K562 (cell line): Measurements from ENCODE around the gene DRD2. TPM values are rescaled to one million over a fixed set of nuclear protein-coding genes. Genes with fewer than 3 reads are reported as not detected.
"Not testable (repeated sequence)": the region's sequence is repeated elsewhere in the genome, so short reads cannot be mapped to it uniquely, and the experiment has no call there.

Experiments used
- ATAC-seq: fragments of 200-7000 bp; cut with Tn5 transposase; 3 replicates; pipeline ENCODE4 v1.9.1; 2020; ENCODE audit warnings: moderate library complexity
- BruUV-seq: library from RNA; stranded (reverse); fragments of 400-500 nt; replicated peaks from 2 replicates; lab custom pipeline; 2021; lab: Mats Ljungman, UMichigan
- CTCF ChIA-PET: fragments of 300-600 bp; formaldehyde crosslinking; extraction: SDS; loops from one replicate; lab custom pipeline; 2021; ENCODE audit warnings: low intra/inter-chr PET ratio; lab: Yijun Ruan, JAX
- POLR2A ChIA-PET: fragments of 300-600, 350-650 bp; sonication (Branson Sonifier 250); formaldehyde crosslinking; extraction: SDS; loops from one replicate; lab custom pipeline; 2021; ENCODE audit warnings: antibody characterized with exemption, inconsistent platforms; lab: Yijun Ruan, JAX
- DNase-seq, 4 experiments: peaks; one replicate each; pipeline versions ENCODE4 v3.0.0 to v3.0.0-alpha.2; 2011 to 2018; ENCODE audit warnings: low spot score in 3 of 4, mixed read lengths in 3 of 4; ENCODE audit errors: extremely low read depth in 1 of 4
- FAIRE-seq: peaks from 2 replicates; lab custom pipeline; 2011; peaks lifted over from hg19 to GRCh38; lab: Jason Lieb, UNC
- H2AFZ ChIP-seq: 2 replicates; pipeline ENCODE4 v1.6.0; 2011; ENCODE audit warnings: low read depth, low read length, control low read depth, inconsistent platforms
- H3K27ac ChIP-seq: fragments of 200-600 bp; 3 replicates; pipeline ENCODE4 v1.8.0; 2011; ENCODE audit warnings: low read depth, mild to moderate bottlenecking, control low read depth, inconsistent platforms, low read length, moderate library complexity, mixed read lengths; ENCODE audit errors: extremely low read depth
- H3K27me3 ChIP-seq, 2 experiments: fragments of 300-600 bp in 1 of 2; 2 replicates in 1 of 2; 3 replicates in 1 of 2; pipeline versions ENCODE4 v1.6.0 to v1.8.0; 2011; ENCODE audit warnings: inconsistent platforms in 2 of 2, low read length in 2 of 2, mild to moderate bottlenecking in 1 of 2, mixed read lengths in 1 of 2, moderate library complexity in 1 of 2; ENCODE audit not compliant: control insufficient read depth in 2 of 2, insufficient read depth in 2 of 2
- H3K36me3 ChIP-seq: fragments of 300-600 bp; 3 replicates; pipeline ENCODE4 v1.8.0; 2011; ENCODE audit warnings: mild to moderate bottlenecking, low read length, inconsistent platforms; ENCODE audit not compliant: control insufficient read depth, insufficient read depth
- H3K4me1 ChIP-seq, 2 experiments: fragments of 200-600 bp in 1 of 2; replicated peaks in 1 of 2; 2 replicates in 1 of 2; 3 replicates in 1 of 2; pipeline versions ENCODE4 v1.5.1 to v1.8.0; 2011; ENCODE audit warnings: inconsistent platforms in 2 of 2, low read length in 2 of 2, mild to moderate bottlenecking in 1 of 2, mixed read lengths in 1 of 2, moderate library complexity in 1 of 2; ENCODE audit not compliant: control insufficient read depth in 2 of 2, insufficient read depth in 2 of 2
- H3K4me2 ChIP-seq: 2 replicates; pipeline ENCODE4 v1.6.1; 2011; ENCODE audit warnings: low read length, control low read depth, inconsistent platforms, mixed read lengths; ENCODE audit not compliant: insufficient read depth
- H3K4me3 ChIP-seq: fragments of 200-600 bp; sonication (generic), shearing (Covaris generic); 2 replicates; pipeline ENCODE4 v1.5.1; 2016; ENCODE audit warnings: control low read depth, inconsistent platforms
- H3K79me2 ChIP-seq: fragments of 200-600 bp; 3 replicates; pipeline ENCODE4 v1.8.0; 2011; ENCODE audit warnings: low read length, inconsistent platforms; ENCODE audit not compliant: control insufficient read depth, insufficient read depth
- H3K9ac ChIP-seq, 2 experiments: 2 replicates each; pipeline versions ENCODE4 v1.6.0 to v1.6.1; 2011; ENCODE audit warnings: low read depth in 2 of 2, low read length in 2 of 2, control low read depth in 1 of 2, inconsistent platforms in 1 of 2, mild to moderate bottlenecking in 1 of 2, mixed read lengths in 1 of 2; ENCODE audit not compliant: insufficient read depth in 1 of 2
- H3K9me1 ChIP-seq: one replicate; pipeline ENCODE4 v1.6.0; 2011; ENCODE audit warnings: inconsistent platforms, mild to moderate bottlenecking, low read length, moderate library complexity; ENCODE audit not compliant: control insufficient read depth, insufficient read depth
- H3K9me3 ChIP-seq: replicated peaks from 2 replicates; pipeline ENCODE4 v1.5.1; 2011; ENCODE audit warnings: low read depth, low read length, inconsistent platforms; ENCODE audit not compliant: control insufficient read depth, insufficient read depth
- H4K20me1 ChIP-seq: replicated peaks from 2 replicates; pipeline ENCODE4 v1.6.1; 2011; ENCODE audit warnings: low read length, inconsistent platforms, mixed read lengths; ENCODE audit not compliant: control insufficient read depth, insufficient read depth
- ARHGAP35 ChIP-seq: fragments of 450-650 bp; IDR thresholded peaks from 2 replicates; pipeline ENCODE4 v1.6.1; 2018; ENCODE audit not compliant: partially characterized antibody
- CBX8 ChIP-seq: fragments of 200-600 bp; sonication (generic); IDR thresholded peaks from 2 replicates; pipeline ENCODE4 v1.6.1; 2012; ENCODE audit warnings: borderline replicate concordance, mixed run types, low read depth, mild to moderate bottlenecking, moderate library complexity, mixed read lengths, low read length, control low read depth, inconsistent platforms; ENCODE audit not compliant: poor library complexity, severe bottlenecking; ENCODE audit errors: extremely low read depth
- FOSL1 ChIP-seq: fragments of 200-800 bp; sonication (Bioruptor generic); conservative IDR thresholded peaks from 2 replicates; pipeline ENCODE4 v1.6.1; 2016; ENCODE audit warnings: missing genetic modification characterization, missing compliant biosample characterization
- HDAC2 ChIP-seq: fragments of 450-650 bp; IDR thresholded peaks from 2 replicates; pipeline ENCODE4 v1.6.1; 2016; ENCODE audit warnings: mild to moderate bottlenecking
- PHTF2 ChIP-seq: fragments of 250-450 bp; sonication (Bioruptor Pico); IDR thresholded peaks from 2 replicates; pipeline ENCODE4 v1.5.0; 2021; ENCODE audit warnings: mild to moderate bottlenecking
- ZC3H8 ChIP-seq: fragments of 450-650 bp; IDR thresholded peaks from 2 replicates; pipeline ENCODE4 v1.6.1; 2017
- ZFX ChIP-seq: sonication (generic); formaldehyde crosslinking; IDR thresholded peaks from 2 replicates; pipeline ENCODE4 v1.8.0; 2022; ENCODE audit warnings: mild to moderate bottlenecking, missing genetic modification reagents, moderate library complexity
- ZNF764 ChIP-seq: fragments of 250-450 bp; sonication (Bioruptor Pico); IDR thresholded peaks from 2 replicates; pipeline ENCODE4 v1.4.0; 2020; ENCODE audit warnings: low read depth, mild to moderate bottlenecking, moderate library complexity
- ZNF766 ChIP-seq: fragments of 200-800 bp; sonication (Bioruptor generic); conservative IDR thresholded peaks from 2 replicates; pipeline ENCODE4 v1.6.1; 2016; ENCODE audit warnings: missing genetic modification characterization, missing compliant biosample characterization
- ZNF79 ChIP-seq: fragments of 250-450 bp; sonication (Bioruptor Pico); IDR thresholded peaks from 2 replicates; pipeline ENCODE4 v1.4.0; 2020; ENCODE audit warnings: low read depth, mild to moderate bottlenecking, moderate library complexity
- WGBS: fragments of 100-300 bp; shearing (Covaris generic); methylation state at CpG from one replicate; pipeline ENCODE4 v1.1.6; 2016; ENCODE audit warnings: low coverage, mixed read lengths; ENCODE audit not compliant: insufficient coverage; ENCODE audit errors: missing lambda C conversion rate; 5-methylcytosine and 5-hydroxymethylcytosine counted together
- in situ Hi-C: fragments of 300-500 bp; cut with MboI; formaldehyde crosslinking; loops from 4 replicates; pipeline ENCODE4 v1.15.0; 2018; ENCODE audit warnings: inconsistent platforms, mixed read lengths
- intact Hi-C: fragments of 100-400 bp; cut with micrococcal nuclease; formaldehyde crosslinking; loops from 2 replicates; pipeline ENCODE4 v1.14.2; 2022
- polyA plus RNA-seq, 8 experiments: library from polyadenylated mRNA; depleted of rRNA in 4 of 8; stranded (reverse) in 5 of 8; unstranded in 3 of 8; fragments of >200 nt; fragmentation: Nextera tagmentation in 2 of 8; fragmentation: Illumina TruSeq in 1 of 8; extraction: Ambion mirVana in 2 of 8; extraction: Trizol in 1 of 8; gene quantifications; 2 replicates each; pipeline versions ENCODE4 v1.2.1 to v1.2.3, GENCODE V29; 2011 to 2014; ENCODE audit warnings: inconsistent platforms in 1 of 8, missing spikeins in 1 of 8
- total RNA-seq, 7 experiments: library from RNA; depleted of rRNA in 6 of 7; stranded (reverse); fragments of >200 nt in 6 of 7; fragmentation: Illumina TruSeq in 2 of 7; extraction: Trizol in 2 of 7; gene quantifications; 2 replicates each; pipeline versions ENCODE4 v1.2.1 to v1.2.3, GENCODE V29; 2011 to 2021; ENCODE audit warnings: low replicate concordance in 1 of 7
- TF ChIP-seq, protein P1 (sequence below): sonication (generic); formaldehyde crosslinking; IDR thresholded peaks from 2 replicates; pipeline ENCODE4 v1.8.0; 2022; ENCODE audit warnings: missing genetic modification reagents, mild to moderate bottlenecking, borderline replicate concordance
- TF ChIP-seq, protein P2 (sequence below): IDR thresholded peaks from 2 replicates; pipeline ENCODE4 v1.6.1; 2016; ENCODE audit warnings: missing genetic modification characterization, missing compliant biosample characterization

DRD2 gene
- total and polyA plus RNA-seq, 9 of the 15 experiments (the other 6 are each of a cell fraction or from before 2014, with no cell fraction given) = not detected

DNA sequence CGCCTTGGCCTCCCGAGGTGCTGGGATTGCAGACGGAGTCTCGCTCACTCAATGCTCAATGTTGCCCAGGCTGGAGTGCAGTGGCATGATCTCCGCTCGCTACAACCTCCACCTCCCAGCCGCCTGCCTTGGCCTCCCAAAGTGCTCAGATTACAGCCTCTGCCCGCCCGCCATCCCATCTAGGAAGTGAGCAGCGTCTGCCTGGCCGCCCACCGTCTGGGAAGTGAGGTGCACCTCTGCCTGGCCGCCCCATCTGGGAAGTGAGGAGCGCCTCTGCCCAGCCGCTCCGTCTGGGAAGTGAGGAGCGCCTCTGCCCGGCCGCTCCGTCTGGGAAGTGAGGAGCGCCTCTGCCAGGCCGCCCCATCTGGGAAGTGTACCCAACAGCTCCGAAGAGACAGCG lies 48.7 kb upstream of the DRD2 start:
- peaks cover 14 to 19% of the 10 kb centered on the region in 2 experiments; a peak in 4 of 5 replicates for H3K27me3 ChIP-seq
- intact Hi-C loops, H3K4me2 ChIP-seq, H2AFZ ChIP-seq, H3K79me2 ChIP-seq, H3K9ac ChIP-seq, FAIRE-seq, H3K4me1 ChIP-seq, BruUV-seq, ATAC-seq, H3K27ac ChIP-seq, H3K36me3 ChIP-seq, H3K4me3 ChIP-seq, H4K20me1 ChIP-seq, POLR2A ChIA-PET, DNase-seq, H3K9me1 ChIP-seq, CTCF ChIA-PET, in situ Hi-C loops, H3K9me3 ChIP-seq: not testable (repeated sequence)
- WGBS = 10% methylated on average over 14 of the region's 24 CpGs

DNA sequence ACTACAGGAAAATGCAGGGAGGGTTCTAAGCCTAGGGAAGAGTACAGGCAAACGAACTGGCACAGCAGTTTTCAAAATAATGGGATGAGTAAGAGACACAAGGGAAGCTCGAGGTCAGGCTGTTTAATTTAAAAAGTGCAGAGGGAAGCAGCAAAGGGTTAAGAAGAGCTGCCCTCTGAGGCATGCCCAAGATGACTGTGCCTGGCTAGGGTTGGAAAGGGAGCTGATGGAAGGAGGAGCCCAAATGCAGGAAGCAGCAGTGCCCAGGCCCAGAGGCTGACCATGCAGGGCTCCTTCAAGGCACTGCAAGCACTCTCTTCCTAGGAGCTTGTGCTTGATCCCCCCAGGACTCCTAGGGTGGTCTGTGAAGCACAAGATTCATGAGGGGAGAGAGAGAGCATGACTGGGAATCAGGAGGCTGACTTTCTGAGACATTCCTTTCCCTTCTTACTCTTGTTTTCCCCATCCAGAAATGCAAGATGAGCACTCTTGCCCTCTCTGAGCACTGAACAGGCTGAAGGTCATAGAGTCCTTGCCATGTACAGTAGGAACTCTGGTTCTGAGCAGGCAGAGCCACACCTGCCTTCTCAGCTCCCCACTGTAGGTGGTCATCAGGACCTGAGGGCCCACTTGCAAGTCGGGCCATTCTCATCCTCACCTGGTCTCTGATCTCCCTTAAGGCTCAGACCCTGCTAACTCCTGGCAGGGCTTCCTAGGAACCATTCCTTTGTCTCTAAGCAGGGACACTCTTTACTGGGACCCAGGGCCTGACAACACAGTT lies 46.7 kb upstream of the DRD2 start:
- BruUV-seq = no TSS peak
- Histone ChIP-seq H3K27ac (no peak overlapping the region), H3K79me2 (no peaks in the 10 kb centered on the region), H3K9ac (no peak overlapping the region), H3K4me2 (no peak overlapping the region), H3K4me1 (peaks cover 0 to 5% of the 10 kb centered on the region in 2 experiments; a peak in 1 of 5 replicates), H3K9me3 (no peaks in the 10 kb centered on the region), H3K27me3 (peaks cover 14 to 19% of the 10 kb centered on the region in 2 experiments; a peak in 4 of 5 replicates), H3K36me3 (no peaks in the 10 kb centered on the region), H3K9me1 (no peaks in the 10 kb centered on the region), H2AFZ (no peak overlapping the region), H4K20me1 (no peaks in the 10 kb centered on the region), H3K4me3 (no peak overlapping the region)
- in situ Hi-C loops = no loop called here
- ChIA-PET CTCF (no interaction called here), POLR2A (interaction anchor here (0.5 kb wide), 2 partner anchors 91 to 441 kb away, joined by 3 read pairs; no protein-coding TSS in a partner anchor)
- DNase-seq (no peak), ATAC-seq (no peak), FAIRE-seq (no peak)
- intact Hi-C loops = no loop called here
- 0% methylated on average over 3 of the region's 3 CpGs for WGBS
- no peak for TF ChIP-seq FOSL1 (tag)
- no peak for TF ChIP-seq ZNF764
- no peak for TF ChIP-seq ZNF79 (CRISPR knock-in tag)
- no peak for TF ChIP-seq ZNF766
- TF ChIP-seq, protein P1, sequence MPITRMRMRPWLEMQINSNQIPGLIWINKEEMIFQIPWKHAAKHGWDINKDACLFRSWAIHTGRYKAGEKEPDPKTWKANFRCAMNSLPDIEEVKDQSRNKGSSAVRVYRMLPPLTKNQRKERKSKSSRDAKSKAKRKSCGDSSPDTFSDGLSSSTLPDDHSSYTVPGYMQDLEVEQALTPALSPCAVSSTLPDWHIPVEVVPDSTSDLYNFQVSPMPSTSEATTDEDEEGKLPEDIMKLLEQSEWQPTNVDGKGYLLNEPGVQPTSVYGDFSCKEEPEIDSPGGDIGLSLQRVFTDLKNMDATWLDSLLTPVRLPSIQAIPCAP (CRISPR knock-in tag) = no peak
- TF ChIP-seq ZFX (CRISPR knock-in tag) = no peak
- no peak for TF ChIP-seq ZC3H8
- TF ChIP-seq, protein P2, sequence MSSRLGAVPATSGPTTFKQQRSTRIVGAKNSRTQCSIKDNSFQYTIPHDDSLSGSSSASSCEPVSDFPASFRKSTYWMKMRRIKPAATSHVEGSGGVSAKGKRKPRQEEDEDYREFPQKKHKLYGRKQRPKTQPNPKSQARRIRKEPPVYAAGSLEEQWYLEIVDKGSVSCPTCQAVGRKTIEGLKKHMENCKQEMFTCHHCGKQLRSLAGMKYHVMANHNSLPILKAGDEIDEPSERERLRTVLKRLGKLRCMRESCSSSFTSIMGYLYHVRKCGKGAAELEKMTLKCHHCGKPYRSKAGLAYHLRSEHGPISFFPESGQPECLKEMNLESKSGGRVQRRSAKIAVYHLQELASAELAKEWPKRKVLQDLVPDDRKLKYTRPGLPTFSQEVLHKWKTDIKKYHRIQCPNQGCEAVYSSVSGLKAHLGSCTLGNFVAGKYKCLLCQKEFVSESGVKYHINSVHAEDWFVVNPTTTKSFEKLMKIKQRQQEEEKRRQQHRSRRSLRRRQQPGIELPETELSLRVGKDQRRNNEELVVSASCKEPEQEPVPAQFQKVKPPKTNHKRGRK (tag) = no peak
- no peak for TF ChIP-seq PHTF2
- TF ChIP-seq CBX8 = no peak
- no peak for TF ChIP-seq HDAC2
- no peak for TF ChIP-seq ARHGAP35
